HuH-7 (cell line): ENCODE data around the gene TTC17.
"Not testable (repeated sequence)": the region's sequence is repeated elsewhere in the genome, so short reads cannot be mapped to it uniquely, and the experiment has no call there.

Source experiments
- DNase-seq: peaks from one replicate; pipeline ENCODE4 v3.0.0; 2011; ENCODE audit warnings: low spot score

Gene TTC17

GRCh38 chr11:43459246-43459645 is 100.5 kb downstream of the TTC17 start:
- no peak for DNase-seq

DNA sequence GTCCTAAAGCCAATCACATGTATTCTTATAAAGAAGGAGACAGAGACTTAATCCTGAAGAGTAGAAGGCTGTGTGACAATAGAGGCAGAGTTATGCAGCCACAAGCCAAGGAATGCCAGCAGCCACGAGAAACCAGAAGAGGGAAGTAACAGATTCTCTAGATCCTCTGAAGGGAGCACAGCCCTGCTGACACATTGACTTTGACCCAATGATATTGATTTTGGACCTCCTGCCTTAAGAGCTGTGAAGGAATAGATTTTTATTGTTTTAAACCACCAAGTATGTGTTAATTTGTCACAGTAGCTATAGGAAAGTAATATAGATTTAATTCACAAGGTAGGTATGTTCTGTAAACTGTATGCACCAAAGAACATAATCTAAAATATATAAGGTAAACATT is 103.6 kb downstream of the TTC17 start:
- no peak for DNase-seq

DNA sequence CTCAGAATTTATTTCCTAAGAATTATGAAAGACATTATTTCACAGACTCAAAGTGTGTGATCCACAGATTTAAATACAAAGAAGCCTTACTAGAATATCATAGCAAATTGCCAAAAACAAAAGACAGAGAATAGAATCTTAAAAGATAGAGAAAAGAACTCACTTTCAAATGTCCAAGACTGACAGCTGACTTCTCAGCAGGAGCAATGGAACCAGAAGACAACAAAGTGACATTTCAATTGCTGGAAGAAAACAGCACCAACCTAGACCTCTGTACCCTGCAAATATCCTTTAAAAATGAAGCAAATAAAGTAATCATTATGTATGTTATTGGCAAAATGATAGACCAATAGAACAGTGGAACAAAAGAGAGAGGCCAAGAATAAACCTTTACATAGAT is 109.2 kb downstream of the TTC17 start:
- no peak for DNase-seq

DNA sequence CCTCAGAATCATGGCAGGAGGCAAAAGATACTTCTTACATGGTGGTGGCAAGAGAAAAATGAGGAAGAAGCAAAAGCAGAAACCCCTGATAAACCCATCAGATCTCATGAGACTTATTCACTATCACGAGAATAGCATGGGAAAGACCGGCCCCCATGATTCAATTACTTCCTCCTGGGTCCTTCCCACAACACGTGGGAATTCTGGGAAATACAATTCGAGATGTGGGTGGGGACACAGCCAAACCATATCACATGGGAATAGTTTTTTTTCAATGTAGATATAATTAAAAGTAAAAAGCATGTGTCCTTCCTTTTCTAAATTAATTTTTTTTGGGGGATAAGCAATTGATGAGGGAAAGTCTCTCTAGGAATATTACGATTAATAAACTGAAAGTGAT is 118.8 kb downstream of the TTC17 start:
- DNase-seq, result not testable (repeated sequence)

GRCh38 chr11:43486141-43486540 is 127.4 kb downstream of the TTC17 start:
- no peak for DNase-seq

- DNase-seq, result no peak
Measured at GRCh38 chr11:43489869-43490465, 131.2 kb downstream of the TTC17 start.

DNA sequence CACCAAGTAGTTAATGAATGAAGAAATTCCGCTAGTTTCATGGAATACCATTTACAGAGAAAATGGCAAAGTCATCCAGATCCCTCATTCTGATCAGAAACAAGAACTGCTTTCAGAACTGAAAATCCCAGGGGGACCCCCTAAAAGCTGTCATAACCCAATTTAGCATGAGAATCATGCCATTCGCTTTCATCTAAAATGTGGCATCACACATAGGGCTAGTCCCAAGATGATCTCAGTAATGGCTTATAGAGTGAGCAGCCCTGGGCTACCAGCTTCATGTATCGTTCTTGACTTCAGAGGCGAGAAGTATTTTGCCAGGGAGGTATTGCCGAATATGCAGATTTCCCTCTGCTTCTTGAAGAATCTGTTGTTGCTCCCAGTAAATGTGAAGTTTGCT is 134.0 kb downstream of the TTC17 start:
- no peak for DNase-seq

- DNase-seq, result no peak
Measured at GRCh38 chr11:43493431-43493830, 134.7 kb downstream of the TTC17 start.

DNA sequence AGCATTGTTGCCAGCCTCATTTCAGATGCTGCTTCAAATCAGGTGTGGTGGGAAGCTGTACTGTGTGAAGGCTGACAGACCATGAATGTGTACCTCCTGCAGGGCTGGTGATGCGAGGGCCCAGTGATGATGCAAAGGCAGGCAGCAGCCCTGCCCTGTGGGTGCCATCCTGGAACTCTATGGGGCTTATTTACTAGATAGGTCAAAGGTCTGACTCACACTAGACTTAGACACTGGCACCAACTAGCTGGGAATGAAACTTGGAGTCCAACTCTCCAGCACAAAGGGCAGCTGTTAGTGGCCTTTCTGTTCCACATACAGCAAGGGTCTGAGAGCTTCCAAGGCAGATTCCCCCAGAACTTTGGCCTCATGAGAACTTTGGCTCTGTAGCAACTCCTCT is 138.4 kb downstream of the TTC17 start:
- DNase-seq, result no peak

DNA sequence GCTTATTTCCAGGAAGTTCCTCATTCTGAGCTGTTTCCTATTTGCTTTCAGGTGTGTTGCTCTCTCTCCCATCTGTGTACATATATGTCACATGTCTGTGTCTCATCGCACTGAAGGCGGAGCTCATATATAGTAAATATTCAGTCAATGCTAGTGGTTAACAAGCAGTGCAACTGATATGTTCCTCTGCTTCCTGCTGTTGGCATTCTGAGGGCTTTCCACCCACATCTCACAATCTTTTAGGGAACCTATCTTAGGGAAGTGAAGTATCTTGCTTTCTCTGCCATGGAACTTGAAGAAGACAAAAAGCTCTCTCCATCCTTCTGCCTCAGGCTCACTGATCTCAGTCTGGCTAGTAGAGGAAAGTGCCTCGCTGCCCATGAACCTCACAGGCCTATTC is 139.8 kb downstream of the TTC17 start:
- no peak for DNase-seq

- DNase-seq, result no peak
Measured at GRCh38 chr11:43503417-43503816, 144.7 kb downstream of the TTC17 start.

- DNase-seq, result peak; percentile 40
Measured at GRCh38 chr11:43504316-43504950, 145.7 kb downstream of the TTC17 start.

GRCh38 chr11:43505171-43505570 is 146.5 kb downstream of the TTC17 start:
- no peak for DNase-seq

DNA sequence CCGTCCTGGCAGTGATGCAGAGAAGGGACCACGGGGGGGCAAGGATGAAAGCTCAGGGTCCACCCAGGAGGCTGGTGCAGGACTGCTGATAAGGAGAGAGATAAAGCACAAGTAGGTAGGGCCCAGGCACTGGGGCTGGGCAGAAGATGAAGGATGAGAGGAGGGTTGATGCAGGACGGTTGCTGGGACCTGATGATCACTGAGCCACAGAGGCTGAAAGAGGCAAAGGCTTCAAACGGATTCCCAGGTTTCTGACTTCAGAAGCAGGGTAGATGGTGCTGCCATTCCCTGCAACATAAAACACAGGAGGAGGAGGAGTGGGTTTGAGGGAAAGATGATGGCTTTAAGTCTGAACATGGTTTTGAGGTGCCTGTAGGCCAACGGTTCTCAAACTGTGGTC is 148.5 kb downstream of the TTC17 start:
- no peak for DNase-seq

GRCh38 chr11:43508511-43508918 is 149.8 kb downstream of the TTC17 start:
- no peak for DNase-seq

GRCh38 chr11:43511959-43512358 is 153.2 kb downstream of the TTC17 start:
- DNase-seq, result no peak

- peak; percentile 37 for DNase-seq
Measured at GRCh38 chr11:43515090-43515489, 156.4 kb downstream of the TTC17 start.

DNA sequence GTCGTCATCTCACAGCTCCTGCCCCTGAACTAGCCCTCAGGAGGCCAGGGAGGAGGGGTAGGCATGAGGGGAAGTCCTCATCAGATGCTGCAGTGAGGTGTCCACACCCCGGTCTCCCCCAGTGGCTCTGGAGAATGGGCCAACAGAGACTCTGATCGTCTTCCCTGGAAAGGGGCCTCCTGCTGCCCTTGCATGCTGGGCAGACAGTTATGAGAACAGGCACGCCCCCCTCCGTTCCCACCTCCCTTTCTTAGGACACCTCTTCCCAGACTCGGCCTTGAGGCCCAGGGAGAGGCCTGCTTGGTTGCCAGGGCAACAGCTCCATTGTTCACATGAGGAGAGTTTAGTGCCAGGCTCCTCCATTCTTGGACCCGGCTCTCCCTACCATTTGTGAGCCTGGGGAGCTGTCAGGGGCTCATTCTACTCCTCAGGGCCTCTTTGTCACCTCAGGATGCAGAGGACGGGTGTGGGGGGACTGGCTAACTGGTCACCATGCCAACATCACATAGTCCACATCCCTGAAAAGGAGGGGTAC is 157.7 kb downstream of the TTC17 start:
- no peak for DNase-seq

- no peak for DNase-seq
Measured at GRCh38 chr11:43517518-43517917, 158.8 kb downstream of the TTC17 start.

DNA sequence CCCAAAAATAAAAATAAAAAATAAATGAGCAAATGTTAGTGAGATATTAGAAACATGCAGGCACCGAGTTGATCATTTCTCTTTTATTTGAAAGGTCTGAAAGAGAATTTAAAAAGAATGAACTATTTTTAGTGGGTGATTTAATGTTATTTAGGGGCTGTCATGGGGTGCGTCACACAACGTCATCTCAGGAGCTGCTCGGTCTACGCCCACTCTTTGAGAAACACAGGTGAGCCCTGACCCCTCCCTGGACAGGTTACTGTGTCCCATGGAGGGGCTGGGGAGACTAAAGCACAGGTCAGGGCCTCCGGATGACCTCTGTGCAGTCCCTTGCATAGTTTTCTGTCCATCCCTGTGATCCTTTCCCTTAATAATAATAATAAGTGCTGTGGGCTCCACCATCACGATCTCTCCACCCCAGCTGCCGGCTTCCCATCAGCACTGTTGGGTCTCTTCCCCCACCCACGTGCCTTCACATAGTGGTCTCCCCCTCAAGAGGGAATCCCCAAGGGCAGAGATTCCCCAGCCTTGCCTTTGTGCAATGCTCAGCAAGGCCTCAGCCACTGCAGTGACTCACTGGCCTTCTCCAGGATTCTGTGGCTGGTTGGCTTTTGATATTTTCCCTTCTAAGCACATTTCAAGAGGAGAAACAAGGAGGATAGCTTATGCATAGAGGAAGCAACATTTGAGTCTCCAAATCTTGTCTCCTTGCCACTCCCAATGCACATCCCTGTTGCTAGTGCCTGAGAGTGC is 159.9 kb downstream of the TTC17 start:
- no peak for DNase-seq

GRCh38 chr11:43521471-43521870 is 162.8 kb downstream of the TTC17 start:
- no peak for DNase-seq

GRCh38 chr11:43523632-43524031 is 164.9 kb downstream of the TTC17 start:
- no peak for DNase-seq

- DNase-seq, result no peak
Measured at GRCh38 chr11:43532041-43532440, 173.3 kb downstream of the TTC17 start.
